GM18873 (cell line): ENCODE data around the gene CNTF.

ENCODE experiments used
- ATAC-seq: cut with Tn5 transposase; IDR thresholded peaks from one replicate; pipeline ENCODE4 v1.9.1; 2021; ENCODE audit warnings: mild to moderate bottlenecking, moderate library complexity, moderate number of reproducible peaks; ENCODE audit not compliant: unreplicated experiment, low FRiP score

CNTF gene

GRCh38 chr11:58640386-58641023 is 18.0 kb downstream of the CNTF start:
- no peak for ATAC-seq

GRCh38 chr11:58641341-58641740 is 18.9 kb downstream of the CNTF start:
- no peak for ATAC-seq

GRCh38 chr11:58641803-58642581 is 19.5 kb downstream of the CNTF start:
- no peak for ATAC-seq

GRCh38 chr11:58645854-58646253 is 23.4 kb downstream of the CNTF start:
- ATAC-seq, result no peak

GRCh38 chr11:58647141-58647699 is 24.8 kb downstream of the CNTF start:
- peak; percentile 83 for ATAC-seq

- ATAC-seq, result no peak
These were observed 25.4 kb downstream of the CNTF start for GRCh38 chr11:58647866-58648265.

- ATAC-seq, result no peak
These were observed 27.2 kb downstream of the CNTF start for GRCh38 chr11:58649623-58650022.

GRCh38 chr11:58650496-58650895 is 28.0 kb downstream of the CNTF start:
- ATAC-seq, result no peak

- no peak for ATAC-seq
These were observed 30.3 kb downstream of the CNTF start for GRCh38 chr11:58652726-58653280.

- ATAC-seq, result peak; percentile 82
These were observed 31.8 kb downstream of the CNTF start for GRCh38 chr11:58654079-58654907.

GRCh38 chr11:58654908-58655296 is 32.4 kb downstream of the CNTF start:
- no peak for ATAC-seq

GRCh38 chr11:58656348-58656747 is 33.9 kb downstream of the CNTF start:
- no peak for ATAC-seq

- ATAC-seq, result no peak
These were observed 36.2 kb downstream of the CNTF start for GRCh38 chr11:58658623-58659022.

- ATAC-seq, result no peak
These were observed 36.9 kb downstream of the CNTF start for GRCh38 chr11:58659404-58659803.

- no peak for ATAC-seq
These were observed 37.6 kb downstream of the CNTF start for GRCh38 chr11:58659910-58660570.

- no peak for ATAC-seq
These were observed 49.6 kb downstream of the CNTF start for GRCh38 chr11:58671983-58672633.

- no peak for ATAC-seq
These were observed 52.1 kb downstream of the CNTF start for GRCh38 chr11:58674609-58675008.
